ENCODE results near the gene IRAK2.

The IRAK2 gene

GRCh38 chr3:10145685-10146084, 19.0 kb upstream of the IRAK2 start:
- ChIA-PET POLR2A (no interaction called here), CTCF (interaction anchor here (0.9 to 1.7 kb wide), 2 partner anchors 29 to 41 kb away, joined by 3 read pairs; no protein-coding TSS in a partner anchor)
- peaks cover 19 to 30% (median 24%) of the 10 kb centered on the region in 4 experiments for H3K4me1 ChIP-seq (ENCODE audit: control extremely low read depth in 1 of 4, control insufficient read depth in 4 of 4, insufficient read depth in 4 of 4, low read length in 3 of 4)
- H3K27me3 ChIP-seq (replicated peaks in 2 of 5; ENCODE audit: control insufficient read depth in 4 of 5, insufficient read depth in 5 of 5, low read length in 4 of 5), result no peaks in the 10 kb centered on the region
- H3K27ac ChIP-seq (ENCODE audit: insufficient read depth in 1 of 2, low read depth in 1 of 2, low read length in 2 of 2, poor library complexity in 1 of 2, severe bottlenecking in 2 of 2), result no peak overlapping the region
- peak in 1 of 3 donors; percentile 23 for DNase-seq
- H3K36me3 ChIP-seq (ENCODE audit: control insufficient read depth in 4 of 4, insufficient read depth in 4 of 4, low read length in 3 of 4), result peaks cover 2 to 37% (median 26%) of the 10 kb centered on the region in 4 experiments
- no CpG with 5 or more reads among the region's 4 CpGs for WGBS (ENCODE audit: insufficient coverage)
- H3K9me3 ChIP-seq (ENCODE audit: control extremely low read depth in 1 of 5, control insufficient read depth in 4 of 5, insufficient read depth in 2 of 5, low read depth in 1 of 5, low read length in 4 of 5), result no peaks in the 10 kb centered on the region
- no peak overlapping the region for H3K4me3 ChIP-seq (ENCODE audit: control insufficient read depth in 1 of 7, extremely low read depth in 1 of 7, insufficient read depth in 4 of 7, low read depth in 2 of 7, low read length in 6 of 7)

- Histone ChIP-seq H3K36me3 (ENCODE audit: control insufficient read depth in 4 of 4, insufficient read depth in 4 of 4, low read length in 3 of 4) (peaks cover 2 to 45% (median 36%) of the 10 kb centered on the region in 4 experiments), H3K4me1 (ENCODE audit: control extremely low read depth in 1 of 4, control insufficient read depth in 4 of 4, insufficient read depth in 4 of 4, low read length in 3 of 4) (peaks cover 2 to 8% (median 4%) of the 10 kb centered on the region in 4 experiments), H3K27me3 (replicated peaks in 2 of 5; ENCODE audit: control insufficient read depth in 4 of 5, insufficient read depth in 5 of 5, low read length in 4 of 5) (no peaks in the 10 kb centered on the region), H3K4me3 (ENCODE audit: control insufficient read depth in 1 of 7, extremely low read depth in 1 of 7, insufficient read depth in 4 of 7, low read depth in 2 of 7, low read length in 6 of 7) (no peak overlapping the region), H3K9me3 (ENCODE audit: control extremely low read depth in 1 of 5, control insufficient read depth in 4 of 5, insufficient read depth in 2 of 5, low read depth in 1 of 5, low read length in 4 of 5) (no peaks in the 10 kb centered on the region), H3K27ac (ENCODE audit: insufficient read depth in 1 of 2, low read depth in 1 of 2, low read length in 2 of 2, poor library complexity in 1 of 2, severe bottlenecking in 2 of 2) (no peak overlapping the region)
- POLR2A ChIA-PET, result no interaction called here
- CTCF ChIA-PET, result interaction anchor here (1.1 to 1.4 kb wide), 2 partner anchors 9 to 77 kb away, joined by 3 read pairs; no protein-coding TSS in a partner anchor
- WGBS (ENCODE audit: insufficient coverage), result 92% methylated on average over 5 of the region's 8 CpGs
- DNase-seq, result peak in 2 of 3 donors; percentile 40 to 43
These were observed 15.5 kb upstream of the IRAK2 start for GRCh38 chr3:10149226-10149625.

- 88% methylated on average over 6 of the region's 6 CpGs for WGBS (ENCODE audit: insufficient coverage)
- Histone ChIP-seq H3K27ac (ENCODE audit: insufficient read depth in 1 of 2, low read depth in 1 of 2, low read length in 2 of 2, poor library complexity in 1 of 2, severe bottlenecking in 2 of 2) (no peak overlapping the region), H3K4me1 (ENCODE audit: control extremely low read depth in 1 of 4, control insufficient read depth in 4 of 4, insufficient read depth in 4 of 4, low read length in 3 of 4) (peaks cover 0 to 3% (median 0%) of the 10 kb centered on the region in 4 experiments), H3K36me3 (ENCODE audit: control insufficient read depth in 4 of 4, insufficient read depth in 4 of 4, low read length in 3 of 4) (peaks cover 2 to 49% (median 33%) of the 10 kb centered on the region in 4 experiments), H3K4me3 (ENCODE audit: control insufficient read depth in 1 of 7, extremely low read depth in 1 of 7, insufficient read depth in 4 of 7, low read depth in 2 of 7, low read length in 6 of 7) (no peak overlapping the region), H3K27me3 (replicated peaks in 2 of 5; ENCODE audit: control insufficient read depth in 4 of 5, insufficient read depth in 5 of 5, low read length in 4 of 5) (no peaks in the 10 kb centered on the region), H3K9me3 (ENCODE audit: control extremely low read depth in 1 of 5, control insufficient read depth in 4 of 5, insufficient read depth in 2 of 5, low read depth in 1 of 5, low read length in 4 of 5) (no peaks in the 10 kb centered on the region)
- CTCF ChIA-PET, result interaction anchor here (1.2 to 1.8 kb wide), 2 partner anchors 10 to 13 kb away, joined by 3 to 5 read pairs; no protein-coding TSS in a partner anchor
- POLR2A ChIA-PET, result no interaction called here
- no peak for DNase-seq
These were observed 13.7 kb upstream of the IRAK2 start for GRCh38 chr3:10150987-10151386.

DNA sequence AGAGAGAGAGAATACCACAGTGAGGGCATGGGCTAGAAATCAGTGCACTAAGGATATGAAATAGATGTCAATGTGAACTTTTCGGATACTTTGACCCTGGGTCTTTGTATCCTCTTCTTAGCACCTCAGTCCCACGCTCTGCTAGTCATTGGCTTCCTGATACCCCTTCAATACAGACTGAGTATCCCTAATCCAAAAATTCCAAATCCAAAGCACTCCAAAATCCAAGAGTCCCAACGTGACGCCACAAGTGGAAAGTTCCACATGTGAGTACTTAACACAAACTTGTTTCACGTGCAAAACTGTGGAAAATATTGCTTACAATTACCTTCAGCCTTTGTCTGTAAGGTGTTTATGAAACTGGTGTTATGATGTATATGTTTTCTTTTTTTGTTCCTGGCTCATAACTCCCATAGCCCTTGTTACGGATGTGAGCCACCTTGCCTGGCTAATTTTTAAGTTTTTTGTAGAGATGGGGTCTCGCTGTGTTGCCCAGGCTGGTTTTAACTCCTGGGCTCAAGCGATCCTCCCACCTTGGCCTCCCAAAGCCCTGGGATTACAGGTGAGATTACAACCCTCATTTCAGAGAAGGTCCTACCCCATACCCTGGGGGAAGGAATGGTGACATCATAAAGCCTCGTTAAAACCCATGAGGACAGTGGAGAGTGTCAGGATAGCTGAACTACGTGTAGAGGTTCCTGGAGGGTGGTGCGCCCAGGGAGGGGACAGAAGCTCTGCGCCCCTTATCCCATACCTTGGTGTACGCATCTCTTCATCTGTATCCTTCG, 10.2 kb upstream of the IRAK2 start:
- 97% methylated on average over 9 of the region's 14 CpGs for WGBS (ENCODE audit: insufficient coverage)
- Histone ChIP-seq H3K9me3 (ENCODE audit: control extremely low read depth in 1 of 5, control insufficient read depth in 4 of 5, insufficient read depth in 2 of 5, low read depth in 1 of 5, low read length in 4 of 5) (no peaks in the 10 kb centered on the region), H3K27me3 (replicated peaks in 2 of 5; ENCODE audit: control insufficient read depth in 4 of 5, insufficient read depth in 5 of 5, low read length in 4 of 5) (no peaks in the 10 kb centered on the region), H3K36me3 (ENCODE audit: control insufficient read depth in 4 of 4, insufficient read depth in 4 of 4, low read length in 3 of 4) (peaks cover 2 to 38% (median 19%) of the 10 kb centered on the region in 4 experiments), H3K27ac (ENCODE audit: insufficient read depth in 1 of 2, low read depth in 1 of 2, low read length in 2 of 2, poor library complexity in 1 of 2, severe bottlenecking in 2 of 2) (no peak overlapping the region), H3K4me1 (ENCODE audit: control extremely low read depth in 1 of 4, control insufficient read depth in 4 of 4, insufficient read depth in 4 of 4, low read length in 3 of 4) (no peaks in the 10 kb centered on the region), H3K4me3 (ENCODE audit: control insufficient read depth in 1 of 7, extremely low read depth in 1 of 7, insufficient read depth in 4 of 7, low read depth in 2 of 7, low read length in 6 of 7) (no peak overlapping the region)
- ChIA-PET CTCF (no interaction called here), POLR2A (interaction anchor here (0.6 to 1.5 kb wide), 2 partner anchors 11 to 1569 kb away, joined by 3 to 5 read pairs; no protein-coding TSS in a partner anchor)
- no peak for DNase-seq

GRCh38 chr3:10155123-10155472, 9.6 kb upstream of the IRAK2 start:
- no peak for DNase-seq
- Histone ChIP-seq H3K9me3 (ENCODE audit: control extremely low read depth in 1 of 5, control insufficient read depth in 4 of 5, insufficient read depth in 2 of 5, low read depth in 1 of 5, low read length in 4 of 5) (no peaks in the 10 kb centered on the region), H3K4me1 (ENCODE audit: control extremely low read depth in 1 of 4, control insufficient read depth in 4 of 4, insufficient read depth in 4 of 4, low read length in 3 of 4) (no peaks in the 10 kb centered on the region), H3K4me3 (ENCODE audit: control insufficient read depth in 1 of 7, extremely low read depth in 1 of 7, insufficient read depth in 4 of 7, low read depth in 2 of 7, low read length in 6 of 7) (no peak overlapping the region), H3K27ac (ENCODE audit: insufficient read depth in 1 of 2, low read depth in 1 of 2, low read length in 2 of 2, poor library complexity in 1 of 2, severe bottlenecking in 2 of 2) (no peak overlapping the region), H3K36me3 (ENCODE audit: control insufficient read depth in 4 of 4, insufficient read depth in 4 of 4, low read length in 3 of 4) (peaks cover 2 to 32% (median 13%) of the 10 kb centered on the region in 4 experiments), H3K27me3 (replicated peaks in 2 of 5; ENCODE audit: control insufficient read depth in 4 of 5, insufficient read depth in 5 of 5, low read length in 4 of 5) (no peaks in the 10 kb centered on the region)
- ChIA-PET POLR2A (interaction anchor here (0.7 kb wide), 1 partner anchor 56 kb away, joined by 3 read pairs; no protein-coding TSS in a partner anchor), CTCF (no interaction called here)
- 100% methylated on average over 1 of the region's 4 CpGs for WGBS (ENCODE audit: insufficient coverage)

DNA sequence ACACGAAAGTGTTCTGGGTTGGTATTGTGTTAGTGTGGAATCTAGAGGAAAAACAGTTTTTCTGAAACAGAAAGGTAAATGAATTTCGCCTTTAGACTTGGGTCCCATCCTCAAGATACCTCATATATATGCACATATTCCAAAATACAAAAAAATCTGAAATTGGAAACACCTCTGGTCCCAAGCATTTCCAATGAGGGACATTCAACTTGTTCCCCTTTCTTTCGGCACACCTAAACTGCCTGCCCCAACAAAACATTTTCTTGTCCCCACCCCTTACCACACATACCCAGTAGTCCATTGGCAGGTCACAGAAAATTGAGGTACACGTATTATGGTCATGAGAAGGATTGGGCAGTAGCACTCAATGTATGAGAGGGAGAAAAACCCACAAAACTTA, 9.1 kb upstream of the IRAK2 start:
- ChIA-PET POLR2A (interaction anchor here (0.7 kb wide), 1 partner anchor 56 kb away, joined by 3 read pairs; no protein-coding TSS in a partner anchor), CTCF (no interaction called here)
- WGBS (ENCODE audit: insufficient coverage), result 100% methylated on average over 2 of the region's 4 CpGs

GRCh38 chr3:10157031-10157430, 7.7 kb upstream of the IRAK2 start:
- POLR2A ChIA-PET, result no interaction called here
- CTCF ChIA-PET, result no interaction called here
- WGBS (ENCODE audit: insufficient coverage), result 96% methylated on average over 3 of the region's 4 CpGs

More for the DNA sequence above, 9.1 kb upstream of the IRAK2 start:
- H3K27ac ChIP-seq (ENCODE audit: insufficient read depth in 1 of 2, low read depth in 1 of 2, low read length in 2 of 2, poor library complexity in 1 of 2, severe bottlenecking in 2 of 2), result no peak overlapping the region
- H3K4me3 ChIP-seq (ENCODE audit: control insufficient read depth in 1 of 7, extremely low read depth in 1 of 7, insufficient read depth in 4 of 7, low read depth in 2 of 7, low read length in 6 of 7), result no peak overlapping the region
- peaks cover 0 to 3% (median 1%) of the 10 kb centered on the region in 4 experiments for H3K4me1 ChIP-seq (ENCODE audit: control extremely low read depth in 1 of 4, control insufficient read depth in 4 of 4, insufficient read depth in 4 of 4, low read length in 3 of 4)
- no peak for DNase-seq
- H3K9me3 ChIP-seq (ENCODE audit: control extremely low read depth in 1 of 5, control insufficient read depth in 4 of 5, insufficient read depth in 2 of 5, low read depth in 1 of 5, low read length in 4 of 5), result no peaks in the 10 kb centered on the region
- no peaks in the 10 kb centered on the region for H3K27me3 ChIP-seq (replicated peaks in 2 of 5; ENCODE audit: control insufficient read depth in 4 of 5, insufficient read depth in 5 of 5, low read length in 4 of 5)
- peaks cover 2 to 27% (median 8%) of the 10 kb centered on the region in 4 experiments for H3K36me3 ChIP-seq (ENCODE audit: control insufficient read depth in 4 of 4, insufficient read depth in 4 of 4, low read length in 3 of 4)

More at GRCh38 chr3:10157031-10157430, 7.7 kb upstream of the IRAK2 start:
- Histone ChIP-seq H3K9me3 (ENCODE audit: control extremely low read depth in 1 of 5, control insufficient read depth in 4 of 5, insufficient read depth in 2 of 5, low read depth in 1 of 5, low read length in 4 of 5) (no peaks in the 10 kb centered on the region), H3K4me3 (ENCODE audit: control insufficient read depth in 1 of 7, extremely low read depth in 1 of 7, insufficient read depth in 4 of 7, low read depth in 2 of 7, low read length in 6 of 7) (no peak overlapping the region), H3K27ac (ENCODE audit: insufficient read depth in 1 of 2, low read depth in 1 of 2, low read length in 2 of 2, poor library complexity in 1 of 2, severe bottlenecking in 2 of 2) (no peak overlapping the region), H3K27me3 (replicated peaks in 2 of 5; ENCODE audit: control insufficient read depth in 4 of 5, insufficient read depth in 5 of 5, low read length in 4 of 5) (no peaks in the 10 kb centered on the region), H3K36me3 (ENCODE audit: control insufficient read depth in 4 of 4, insufficient read depth in 4 of 4, low read length in 3 of 4) (peaks cover 2 to 17% (median 3%) of the 10 kb centered on the region in 4 experiments), H3K4me1 (ENCODE audit: control extremely low read depth in 1 of 4, control insufficient read depth in 4 of 4, insufficient read depth in 4 of 4, low read length in 3 of 4) (peaks cover 0 to 15% (median 6%) of the 10 kb centered on the region in 4 experiments)
- no peak for DNase-seq

Measured in common myeloid progenitor, CD34-positive (primary cell).